Activated CD8-positive, alpha-beta memory T cell treated with anti-CD3 and anti-CD28 coated beads, Interleukin-2, amount 10 ng/mL, durations not matched to agents 7 days and 5 days (primary cell): ENCODE measurements around the gene SETX. TPM values are rescaled to one million over a fixed set of nuclear protein-coding genes. Genes with fewer than 3 reads are reported as not detected.
"Not testable (repeated sequence)": the region's sequence is repeated elsewhere in the genome, so short reads cannot be mapped to it uniquely, and the experiment has no call there.

Source experiments
- ATAC-seq: fragments of 150-1000 bp; cut with Tn5 transposase; one replicate; pipeline ENCODE4 v1.10.0; 2021; ENCODE audit warnings: moderate library complexity
- CTCF ChIA-PET: fragments of 350-600 bp; sonication (Branson Sonifier 250); formaldehyde crosslinking; loops from one replicate; lab custom pipeline; 2021; ENCODE audit warnings: antibody characterized with exemption; lab: Charles Lee
- DNase-seq: peaks from one replicate; pipeline ENCODE4 v3.0.0-alpha.2; 2020
- H3K27ac Mint-ChIP-seq: one replicate; pipeline ENCODE4 v1.8.0; 2021; ENCODE audit warnings: mild to moderate bottlenecking, mixed read lengths
- H3K27me3 Mint-ChIP-seq: one replicate; pipeline ENCODE4 v1.8.0; 2021; ENCODE audit warnings: mixed read lengths
- H3K36me3 Mint-ChIP-seq: one replicate; pipeline ENCODE4 v1.8.0; 2021; ENCODE audit warnings: mild to moderate bottlenecking, mixed read lengths
- H3K4me1 Mint-ChIP-seq: one replicate; pipeline ENCODE4 v1.8.0; 2021; ENCODE audit warnings: mixed read lengths
- H3K4me3 Mint-ChIP-seq: one replicate; pipeline ENCODE4 v1.8.0; 2021; ENCODE audit warnings: mild to moderate bottlenecking, moderate library complexity, mixed read lengths
- H3K9me3 Mint-ChIP-seq: one replicate; pipeline ENCODE4 v1.8.0; 2022; ENCODE audit warnings: low read depth, mixed read lengths
- total RNA-seq, 2 experiments: library from RNA; stranded (reverse); gene quantifications; one replicate each; pipeline ENCODE4 v1.2.3, GENCODE V29; 2021

Gene SETX
- total RNA-seq, 2 experiments from 2014 or later = 58.8 to 70.5 TPM

DNA sequence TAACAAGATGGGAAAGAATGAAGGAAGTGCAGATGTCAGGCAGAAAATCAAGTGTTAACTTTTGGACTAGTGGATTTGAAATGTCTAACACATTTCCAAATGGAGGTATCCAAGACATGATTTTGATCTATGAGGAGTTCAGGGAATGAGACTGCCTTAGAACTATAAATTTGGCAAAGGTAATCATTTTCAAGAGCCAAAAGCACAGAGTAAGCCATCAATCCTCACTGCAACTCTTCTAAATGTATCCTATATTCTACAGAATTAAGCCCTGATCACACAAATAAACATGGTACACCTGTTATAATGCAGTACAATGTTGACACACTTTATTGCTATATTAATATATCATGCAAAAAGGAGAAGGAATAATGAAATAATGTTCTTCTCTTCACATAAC, 55.6 kb downstream of the SETX start:
- H3K27me3 Mint-ChIP-seq = no peaks in the 10 kb centered on the region
- CTCF ChIA-PET = no interaction called here
- no peak overlapping the region for H3K4me3 Mint-ChIP-seq
- peaks cover 7% of the 10 kb centered on the region for H3K4me1 Mint-ChIP-seq
- H3K9me3 Mint-ChIP-seq = no peaks in the 10 kb centered on the region
- H3K36me3 Mint-ChIP-seq = peaks cover 67% of the 10 kb centered on the region
- no peak overlapping the region for H3K27ac Mint-ChIP-seq
- no peak for ATAC-seq
- DNase-seq = no peak

DNA sequence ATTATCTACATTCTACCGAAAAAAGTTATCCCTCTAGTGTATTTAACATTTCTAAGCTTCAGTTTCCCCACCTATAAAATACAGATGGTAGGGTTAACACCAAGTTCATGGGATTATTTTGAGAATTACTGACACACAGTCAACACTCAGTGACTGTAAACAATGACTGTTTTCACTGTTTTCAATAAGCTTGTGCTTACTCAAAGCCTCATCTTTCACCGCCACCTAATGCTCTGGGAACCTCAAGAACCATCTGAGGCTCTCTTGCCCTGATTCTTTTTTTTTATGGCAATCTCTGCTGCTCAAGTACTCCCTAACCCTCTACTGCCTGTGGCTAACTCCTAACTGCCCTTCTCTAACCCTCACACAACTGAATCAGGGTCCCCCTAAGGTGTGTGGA, 59.6 kb downstream of the SETX start:
- peaks cover 19% of the 10 kb centered on the region for H3K4me1 Mint-ChIP-seq
- no peaks in the 10 kb centered on the region for H3K9me3 Mint-ChIP-seq
- H3K27ac Mint-ChIP-seq = peak overlapping the region; percentile 58
- peaks cover 63% of the 10 kb centered on the region for H3K36me3 Mint-ChIP-seq
- CTCF ChIA-PET = interaction anchor here (1.2 to 1.9 kb wide), 4 partner anchors 11 to 55 kb away, joined by 4 to 5 read pairs (median 4); no protein-coding TSS in a partner anchor
- no peak overlapping the region for H3K4me3 Mint-ChIP-seq
- DNase-seq (no peak), ATAC-seq (no peak)
- H3K27me3 Mint-ChIP-seq = no peaks in the 10 kb centered on the region

DNA sequence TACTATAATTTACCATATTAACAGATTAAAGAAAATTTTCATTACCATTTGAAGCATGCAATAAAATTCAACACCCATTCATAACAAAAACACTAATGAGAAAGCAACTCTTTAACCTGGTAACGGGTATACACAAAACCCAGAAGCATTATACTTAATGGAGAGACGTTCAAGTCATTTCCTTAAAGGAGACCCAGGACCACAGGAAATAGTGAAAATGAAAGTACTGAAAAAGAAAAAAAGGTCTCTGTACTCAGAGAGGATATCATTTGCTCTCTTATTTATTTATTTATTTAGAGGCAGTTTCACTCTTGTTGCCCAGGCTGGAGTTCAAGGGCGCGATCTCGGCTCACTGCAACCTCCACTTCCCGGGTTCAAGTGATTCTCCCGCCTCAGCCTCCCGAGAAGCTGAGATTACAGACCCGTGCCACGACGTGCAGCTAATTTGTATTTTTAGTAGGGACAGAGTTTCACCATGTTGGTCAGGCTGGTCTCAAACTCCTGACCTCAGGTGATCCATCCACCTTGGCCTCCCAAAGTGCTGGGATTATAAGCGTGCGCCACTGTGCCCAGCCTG, 61.6 kb downstream of the SETX start:
- DNase-seq (no peak), ATAC-seq (peak; percentile 94)
- peaks cover 47% of the 10 kb centered on the region for H3K36me3 Mint-ChIP-seq
- H3K9me3 Mint-ChIP-seq = no peaks in the 10 kb centered on the region
- CTCF ChIA-PET = interaction anchor here (1.8 kb wide), 1 partner anchor 34 kb away, joined by 4 read pairs; no protein-coding TSS in a partner anchor
- H3K4me1 Mint-ChIP-seq = peaks cover 27% of the 10 kb centered on the region
- no peaks in the 10 kb centered on the region for H3K27me3 Mint-ChIP-seq
- H3K4me3 Mint-ChIP-seq = peak overlapping the region; percentile 60
- peak overlapping the region; percentile 83 for H3K27ac Mint-ChIP-seq

DNA sequence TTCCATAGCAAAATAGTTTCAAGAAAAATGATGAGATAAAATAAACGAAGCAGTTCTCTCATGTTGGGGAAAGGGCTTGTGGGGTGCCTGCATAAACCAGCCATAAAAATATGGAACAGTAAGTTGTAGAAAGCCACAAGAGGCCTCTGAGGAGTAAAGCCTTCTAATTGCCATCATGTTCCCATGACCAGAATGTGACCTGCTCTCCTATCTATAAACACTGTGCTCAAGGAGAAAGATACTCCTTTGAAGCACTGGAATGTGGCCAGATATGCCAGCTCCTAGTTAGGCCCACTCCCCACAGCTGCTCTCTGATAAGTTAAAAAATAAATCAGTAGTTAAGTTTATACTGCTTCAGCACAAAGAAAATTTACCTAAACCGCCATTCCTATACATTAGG, 65.8 kb downstream of the SETX start:
- ATAC-seq (no peak), DNase-seq (no peak)
- Mint-ChIP-seq H3K4me3 (no peak overlapping the region), H3K27ac (peak overlapping the region; percentile 61), H3K4me1 (peaks cover 23% of the 10 kb centered on the region), H3K9me3 (no peaks in the 10 kb centered on the region), H3K27me3 (no peaks in the 10 kb centered on the region), H3K36me3 (peaks cover 31% of the 10 kb centered on the region)
- CTCF ChIA-PET = no interaction called here

- peaks cover 35% of the 10 kb centered on the region for H3K36me3 Mint-ChIP-seq
- H3K27ac Mint-ChIP-seq = peak overlapping the region; percentile 61
- H3K4me1 Mint-ChIP-seq = peaks cover 24% of the 10 kb centered on the region
- no peaks in the 10 kb centered on the region for H3K9me3 Mint-ChIP-seq
- CTCF ChIA-PET = no interaction called here
- no peak overlapping the region for H3K4me3 Mint-ChIP-seq
- ATAC-seq (no peak), DNase-seq (no peak)
- no peaks in the 10 kb centered on the region for H3K27me3 Mint-ChIP-seq
These were observed 66.4 kb downstream of the SETX start for GRCh38 chr9:132288361-132288760.

GRCh38 chr9:132287256-132287760, 67.5 kb downstream of the SETX start:
- Mint-ChIP-seq H3K36me3 (peaks cover 40% of the 10 kb centered on the region), H3K4me1 (peaks cover 15% of the 10 kb centered on the region), H3K9me3 (no peaks in the 10 kb centered on the region), H3K4me3 (no peak overlapping the region), H3K27ac (no peak overlapping the region), H3K27me3 (no peaks in the 10 kb centered on the region)
- CTCF ChIA-PET = interaction anchor here (1.7 kb wide), 1 partner anchor 28 kb away, joined by 4 read pairs; no protein-coding TSS in a partner anchor
- DNase-seq (no peak), ATAC-seq (no peak)

DNA sequence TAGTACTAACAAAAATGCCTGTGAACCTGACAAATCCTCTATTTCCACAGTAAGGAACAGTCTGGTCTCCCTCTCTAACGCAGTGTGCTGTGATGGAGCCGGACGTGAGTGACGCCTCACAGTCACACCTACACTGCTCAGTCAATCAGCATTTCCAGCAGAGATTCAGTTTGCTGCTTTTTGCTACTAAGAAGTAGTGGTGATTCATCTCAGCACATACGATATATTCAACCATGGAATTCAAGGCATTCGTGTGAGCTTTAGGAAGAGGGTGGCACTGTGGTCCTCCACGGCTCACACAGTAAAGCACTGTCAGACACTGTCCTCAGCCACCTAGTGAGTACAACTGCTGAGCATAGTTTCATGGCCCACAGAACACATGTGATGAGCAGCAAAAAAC, 70.9 kb downstream of the SETX start:
- CTCF ChIA-PET = interaction anchor here (1.4 kb wide), 1 partner anchor 15 kb away, joined by 11 read pairs; no protein-coding TSS in a partner anchor
- peaks cover 54% of the 10 kb centered on the region for H3K36me3 Mint-ChIP-seq
- no peak overlapping the region for H3K27ac Mint-ChIP-seq
- H3K9me3 Mint-ChIP-seq = no peaks in the 10 kb centered on the region
- H3K4me3 Mint-ChIP-seq = no peak overlapping the region
- ATAC-seq (no peak), DNase-seq (no peak)
- peaks cover 10% of the 10 kb centered on the region for H3K4me1 Mint-ChIP-seq
- H3K27me3 Mint-ChIP-seq = no peaks in the 10 kb centered on the region

- ATAC-seq (no peak), DNase-seq (no peak)
- H3K4me1 Mint-ChIP-seq = peaks cover 3% of the 10 kb centered on the region
- H3K27ac Mint-ChIP-seq = no peak overlapping the region
- no peak overlapping the region for H3K4me3 Mint-ChIP-seq
- H3K9me3 Mint-ChIP-seq = no peaks in the 10 kb centered on the region
- no peaks in the 10 kb centered on the region for H3K27me3 Mint-ChIP-seq
- peaks cover 60% of the 10 kb centered on the region for H3K36me3 Mint-ChIP-seq
- CTCF ChIA-PET = no interaction called here
These were observed 71.6 kb downstream of the SETX start for GRCh38 chr9:132283165-132283564.

DNA sequence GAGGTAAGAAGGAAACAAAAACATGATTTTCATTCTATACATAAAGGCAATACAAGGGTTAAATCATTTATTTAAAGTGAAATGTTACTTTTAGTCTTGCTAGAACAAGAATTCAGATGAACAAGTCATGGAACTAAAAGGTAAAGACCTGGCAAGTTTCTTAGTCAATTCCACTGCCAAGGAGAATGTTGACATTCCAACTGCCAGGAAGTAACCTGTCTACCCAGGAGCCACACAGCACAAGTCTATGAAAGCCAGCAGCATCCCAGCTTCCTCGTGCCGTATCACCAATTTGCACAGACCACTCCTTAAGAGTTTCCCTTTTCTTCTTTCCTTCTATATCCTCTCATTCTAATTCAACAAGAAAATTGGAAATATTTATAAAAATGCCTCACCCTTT, 79.9 kb downstream of the SETX start:
- no peaks in the 10 kb centered on the region for H3K27me3 Mint-ChIP-seq
- no peak for ATAC-seq
- H3K27ac Mint-ChIP-seq = no peak overlapping the region
- H3K4me1 Mint-ChIP-seq = peaks cover 4% of the 10 kb centered on the region
- CTCF ChIA-PET = no interaction called here
- no peak overlapping the region for H3K4me3 Mint-ChIP-seq
- H3K36me3 Mint-ChIP-seq = peaks cover 84% of the 10 kb centered on the region
- H3K9me3 Mint-ChIP-seq = no peaks in the 10 kb centered on the region
- no peak for DNase-seq

GRCh38 chr9:132269704-132270516, 84.9 kb downstream of the SETX start:
- ATAC-seq, H3K4me3 Mint-ChIP-seq, H3K9me3 Mint-ChIP-seq, H3K27me3 Mint-ChIP-seq: not testable (repeated sequence)
- peak; percentile 56 for DNase-seq
- CTCF ChIA-PET = interaction anchor here (1.4 to 3.2 kb wide), 11 partner anchors 8 to 512 kb away, joined by 4 to 25 read pairs (median 9); no protein-coding TSS in a partner anchor
- Mint-ChIP-seq H3K36me3 (peaks cover 62% of the 10 kb centered on the region), H3K4me1 (peaks cover 11% of the 10 kb centered on the region), H3K27ac (peak overlapping the region; percentile 46)

GRCh38 chr9:132268725-132269352, 85.9 kb downstream of the SETX start:
- peaks cover 60% of the 10 kb centered on the region for H3K36me3 Mint-ChIP-seq

GRCh38 chr9:132267660-132268059, 87.1 kb downstream of the SETX start:
- Mint-ChIP-seq H3K27me3 (no peaks in the 10 kb centered on the region), H3K4me1 (peaks cover 11% of the 10 kb centered on the region), H3K36me3 (peaks cover 52% of the 10 kb centered on the region), H3K27ac (no peak overlapping the region), H3K9me3 (no peaks in the 10 kb centered on the region), H3K4me3 (no peak overlapping the region)
- DNase-seq (no peak), ATAC-seq (no peak)
- CTCF ChIA-PET = interaction anchor here (1.1 to 2.4 kb wide), 4 partner anchors 9 to 510 kb away, joined by 6 to 11 read pairs (median 8); no protein-coding TSS in a partner anchor

More at GRCh38 chr9:132268725-132269352, 85.9 kb downstream of the SETX start:
- H3K4me1 Mint-ChIP-seq = peaks cover 11% of the 10 kb centered on the region
- peak; percentile 77 for ATAC-seq
- no peaks in the 10 kb centered on the region for H3K9me3 Mint-ChIP-seq
- CTCF ChIA-PET = interaction anchor here (0.6 to 3.2 kb wide), 27 partner anchors 9 to 527 kb away, joined by 3 to 25 read pairs (median 4); no protein-coding TSS in a partner anchor
- H3K27me3 Mint-ChIP-seq = no peaks in the 10 kb centered on the region
- H3K4me3 Mint-ChIP-seq = no peak overlapping the region
- peak; percentile 77 for DNase-seq
- peak overlapping the region; percentile 64 for H3K27ac Mint-ChIP-seq

- Mint-ChIP-seq H3K9me3 (no peaks in the 10 kb centered on the region), H3K27me3 (no peaks in the 10 kb centered on the region), H3K4me1 (peaks cover 11% of the 10 kb centered on the region), H3K36me3 (peaks cover 50% of the 10 kb centered on the region), H3K27ac (no peak overlapping the region), H3K4me3 (no peak overlapping the region)
- CTCF ChIA-PET = no interaction called here
- DNase-seq (no peak), ATAC-seq (no peak)
These were observed 88.8 kb downstream of the SETX start for GRCh38 chr9:132266017-132266416.
